ENCODE results near the gene A4GNT. TPM values are rescaled to one million over a fixed set of nuclear protein-coding genes. Genes with fewer than 3 reads are reported as not detected.
A peak's percentile ranks its signal among the peaks of the same experiment; 100 is the strongest.
"Not testable (repeated sequence)": the region's sequence is repeated elsewhere in the genome, so short reads cannot be mapped to it uniquely, and the experiment has no call there.

A4GNT gene
- total RNA-seq: not detected

DNA sequence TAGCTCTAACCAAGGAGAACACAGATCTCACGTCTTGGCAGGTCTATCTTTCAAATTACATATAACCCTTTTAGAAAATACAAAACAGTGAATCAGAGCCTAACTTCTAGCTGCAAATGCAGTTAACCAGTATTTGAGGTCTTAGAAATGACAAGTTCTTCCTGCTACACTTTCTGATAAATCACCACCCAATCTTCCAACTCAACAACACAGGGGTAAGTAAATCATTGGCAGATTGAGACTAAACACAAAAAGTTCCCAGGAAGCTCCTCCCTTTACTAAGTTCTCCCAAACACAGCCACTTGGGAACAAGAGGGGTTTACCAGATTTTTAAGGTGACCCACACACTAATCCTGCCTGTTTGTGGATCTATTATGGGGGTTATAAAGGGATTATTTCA, at the start of gene A4GNT:
TSS of gene A4GNT (minus strand) at position 152 of the 400 bp plus-strand sequence. CDS start 1,134 bp downstream, outside the sequence.
- DNase-seq: no peak

DNA sequence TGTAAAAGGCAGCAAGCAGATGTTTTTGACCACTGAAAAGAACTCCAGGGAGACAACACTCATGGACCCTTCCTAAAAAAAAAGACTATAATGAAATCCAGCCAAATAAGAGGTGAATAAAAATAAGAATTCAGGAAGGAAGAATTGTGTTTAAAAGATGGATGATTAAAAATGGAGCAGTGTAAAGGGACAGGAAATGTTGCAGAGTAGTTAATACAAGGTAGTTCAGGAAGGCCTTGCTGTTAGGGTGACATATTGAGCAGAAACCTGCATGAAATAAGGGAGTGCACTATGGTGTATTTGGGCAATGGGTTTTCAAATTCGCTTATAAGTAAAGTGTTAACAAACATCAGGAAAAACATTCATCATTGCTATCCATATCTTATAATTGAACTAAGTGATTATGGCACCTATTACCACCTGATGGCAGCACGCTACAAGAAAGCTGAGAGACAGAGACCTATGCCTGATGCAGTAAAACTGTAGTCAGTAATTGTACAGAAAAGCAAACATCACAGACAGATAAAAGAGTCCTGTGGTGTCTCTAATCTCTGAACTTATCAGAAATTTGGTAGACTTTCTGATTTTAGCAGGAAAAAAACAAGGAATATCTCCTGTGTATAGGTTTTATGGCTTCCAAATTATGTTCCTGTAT, 48.3 kb upstream of the A4GNT start:
- DNase-seq: peak; percentile 1

DNA sequence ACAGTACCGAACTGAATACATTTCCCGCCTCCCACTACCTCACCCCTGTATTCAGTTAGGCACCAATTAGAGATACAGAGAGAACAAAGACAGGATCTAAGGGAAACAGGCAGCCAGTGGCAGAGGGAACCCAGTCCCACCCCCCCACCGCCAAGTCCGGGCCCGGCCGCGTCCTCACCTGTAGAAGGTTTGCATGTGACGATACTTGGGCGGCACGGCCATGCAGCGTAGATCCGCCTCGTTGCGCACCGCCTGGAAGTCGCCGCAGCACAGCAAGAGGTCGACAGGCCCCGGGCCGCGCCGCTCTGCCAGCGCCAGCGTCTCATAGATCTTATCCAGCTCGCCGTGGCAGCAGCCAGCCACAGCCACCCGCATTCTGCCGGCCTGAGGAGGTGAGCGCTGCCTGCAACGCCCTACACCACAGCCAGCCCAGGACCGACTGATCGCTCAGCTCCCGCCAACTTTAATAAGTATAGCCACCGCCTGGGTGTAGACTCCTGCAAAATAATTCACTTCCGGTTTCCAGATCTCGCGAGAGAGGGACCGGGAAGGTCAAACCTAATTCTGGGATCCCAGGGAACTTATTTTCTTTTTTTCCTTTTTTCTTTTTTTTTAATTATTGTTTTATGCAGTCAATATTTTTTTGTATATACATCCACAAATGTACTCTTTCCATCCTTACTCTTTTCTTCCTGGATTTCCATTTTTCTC, 42.4 kb upstream of the A4GNT start, which contains the start of gene DBR1:
TSS of gene DBR1 (minus strand) at position 501 of the 711 bp plus-strand sequence. CDS start at position 375, 126 bp downstream.
- DNase-seq: peak; percentile 57

DNA sequence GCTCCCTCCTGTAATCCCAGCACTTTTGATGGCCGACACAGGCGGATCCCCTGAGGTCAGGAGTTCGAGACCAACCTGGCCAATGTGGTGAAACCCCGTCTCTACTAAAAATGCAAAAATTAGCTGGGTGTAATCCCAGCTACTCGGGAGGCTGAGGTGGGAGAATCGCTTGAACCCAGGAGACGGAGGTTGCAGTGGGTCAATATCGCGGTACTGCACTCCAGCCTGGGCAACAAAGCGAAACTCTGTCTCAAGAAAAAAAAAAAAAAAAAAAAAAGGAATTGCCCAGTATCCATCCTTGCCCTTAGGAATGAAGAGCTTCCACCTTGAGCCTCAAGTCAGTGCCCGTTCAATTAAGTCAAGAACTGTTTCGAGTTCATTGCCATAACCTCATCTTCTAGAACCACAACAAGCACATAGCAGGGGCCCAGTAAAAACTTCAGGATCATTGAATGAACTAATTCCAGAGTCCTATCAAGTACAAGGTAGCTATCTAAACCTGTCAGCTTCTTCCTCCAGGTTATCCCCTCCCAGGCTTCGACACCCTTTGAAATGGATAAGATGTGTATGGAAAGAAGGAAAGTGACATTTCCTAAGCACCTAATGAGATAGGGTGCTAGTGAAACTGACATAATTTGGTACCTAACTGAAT, 41.7 kb upstream of the A4GNT start:
- DNase-seq: no peak

DNA sequence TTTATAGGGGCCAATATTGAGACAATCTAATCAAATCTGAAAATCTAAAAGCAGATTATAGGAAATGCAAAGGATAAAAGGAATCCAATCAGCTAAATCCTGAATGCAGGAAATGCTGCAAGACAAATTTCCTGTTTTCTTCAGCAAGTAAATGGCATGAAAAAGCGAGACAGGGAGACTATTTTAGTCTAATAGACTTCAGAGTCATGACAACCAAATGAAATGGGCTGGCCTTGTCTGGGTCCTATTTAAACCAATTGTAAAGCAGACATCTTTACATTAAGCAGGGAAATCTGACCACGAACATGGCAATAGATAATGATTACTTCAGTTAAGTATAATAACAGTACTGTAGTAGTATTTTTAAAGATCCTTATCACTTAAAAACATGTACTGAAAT, 40.4 kb upstream of the A4GNT start:
- no peak for DNase-seq

DNA sequence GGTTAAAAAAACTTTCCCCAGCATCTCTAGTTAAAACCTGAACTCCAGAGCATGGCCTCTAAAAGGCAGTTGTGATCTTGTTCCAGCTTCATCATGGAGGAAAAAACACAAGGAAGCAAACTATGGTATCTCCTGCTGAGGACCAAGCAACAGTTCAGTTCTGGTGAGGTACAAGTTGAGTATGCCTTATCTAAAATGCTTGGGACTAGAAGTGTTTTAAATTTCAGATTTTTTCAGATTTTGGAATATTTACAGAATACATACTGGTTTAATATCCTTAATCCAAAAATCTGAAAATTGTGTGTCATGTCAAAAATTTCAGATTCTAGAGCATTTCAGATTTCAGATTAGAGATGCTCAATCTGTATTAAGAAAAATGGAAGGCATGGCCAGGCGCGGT, 32.9 kb upstream of the A4GNT start:
- DNase-seq: no peak

DNA sequence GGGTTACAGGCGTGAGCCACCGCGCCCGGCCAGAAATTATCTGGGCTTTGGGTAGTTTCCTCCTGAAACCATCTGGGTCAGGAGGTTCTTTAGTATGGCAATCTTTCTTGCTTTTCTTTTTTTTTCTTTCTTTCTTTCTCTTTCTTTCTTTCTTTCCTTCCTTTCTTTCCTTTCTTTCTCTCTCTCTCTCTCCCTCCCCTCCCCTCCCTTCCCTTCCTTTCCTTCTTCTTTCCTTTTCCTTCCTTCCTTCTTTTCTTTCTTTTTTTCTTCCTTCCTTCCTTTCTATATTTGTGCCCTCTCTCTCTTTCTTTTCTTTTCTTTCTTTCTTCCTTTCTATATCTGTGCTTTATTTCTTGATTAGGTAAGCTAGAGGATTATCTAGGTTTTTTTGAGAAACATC, 25.6 kb upstream of the A4GNT start:
- no peak for DNase-seq

DNA sequence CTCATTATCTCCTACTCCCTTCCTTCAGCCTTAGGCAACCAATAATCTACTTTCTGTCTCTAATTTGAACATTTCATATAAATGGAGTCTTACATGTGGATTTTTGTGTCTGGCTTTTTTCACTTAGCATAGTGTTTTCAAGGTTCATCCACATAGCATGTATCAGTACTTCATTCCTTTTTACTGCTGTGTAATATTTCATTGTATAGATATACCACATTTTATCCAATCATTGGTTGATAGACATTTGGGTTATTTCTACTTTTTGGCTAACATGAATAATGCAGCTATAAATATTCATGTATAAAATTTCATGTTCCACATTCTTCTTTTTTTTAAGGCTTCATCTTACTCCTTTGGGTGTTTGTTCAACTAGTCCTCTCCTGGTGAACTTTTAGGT, 22.3 kb upstream of the A4GNT start:
- DNase-seq: no peak

DNA sequence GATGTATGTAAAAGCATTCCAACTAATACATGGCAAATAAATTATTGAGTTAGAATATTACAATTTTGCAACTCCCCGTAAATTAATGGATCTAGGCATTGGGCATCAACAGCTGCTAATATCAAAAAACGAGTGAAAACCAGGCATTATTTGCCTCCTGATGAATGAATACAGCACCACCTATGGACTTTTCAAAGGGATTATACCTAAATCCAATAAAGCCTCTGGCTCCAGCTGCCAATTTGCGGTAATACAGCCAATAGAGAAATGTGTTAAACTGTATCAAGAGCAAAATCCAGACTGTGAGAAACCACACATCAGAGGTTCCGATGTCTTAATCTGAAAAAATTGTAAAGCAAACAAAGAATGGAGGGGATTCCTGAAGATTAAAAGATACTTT, 16.3 kb upstream of the A4GNT start:
- DNase-seq: no peak

DNA sequence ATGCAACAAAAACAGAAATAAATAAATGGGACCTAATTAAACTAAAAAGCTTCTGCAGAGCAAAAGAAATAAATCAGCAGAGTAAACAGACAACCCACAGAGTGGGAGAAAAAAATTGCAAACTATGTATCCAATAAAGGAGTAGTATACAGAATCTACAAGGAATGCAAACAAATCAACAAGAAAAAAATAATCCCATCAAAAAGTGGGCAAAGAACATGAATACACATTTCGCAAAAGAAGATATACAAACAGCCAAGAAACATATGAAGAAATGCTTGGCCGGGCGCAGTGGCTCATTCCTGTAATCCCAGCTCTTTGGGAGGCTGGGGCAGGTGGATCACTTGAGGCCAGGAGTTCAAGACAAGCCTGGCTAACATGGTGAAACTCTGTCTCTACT, 10.0 kb upstream of the A4GNT start:
- DNase-seq: not testable (repeated sequence)

DNA sequence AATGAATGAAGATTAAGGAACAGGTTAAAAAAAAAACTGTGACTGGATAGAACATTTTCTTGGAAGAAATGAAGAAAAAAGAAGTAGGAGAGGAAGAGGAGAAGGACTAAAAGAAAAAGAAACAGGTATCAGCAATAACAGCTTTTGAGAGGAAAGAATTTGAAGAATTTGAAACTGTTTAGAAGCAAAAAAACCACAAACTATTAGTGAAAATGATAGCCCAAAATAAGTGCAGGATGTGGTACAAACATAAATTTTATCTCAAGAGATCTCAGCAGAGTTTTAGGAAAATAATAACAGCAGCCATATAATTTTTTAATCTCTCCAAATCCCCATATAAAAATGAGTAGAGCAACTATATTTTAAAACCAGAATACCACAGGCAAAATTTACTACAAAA, 8.8 kb upstream of the A4GNT start:
- no peak for DNase-seq

DNA sequence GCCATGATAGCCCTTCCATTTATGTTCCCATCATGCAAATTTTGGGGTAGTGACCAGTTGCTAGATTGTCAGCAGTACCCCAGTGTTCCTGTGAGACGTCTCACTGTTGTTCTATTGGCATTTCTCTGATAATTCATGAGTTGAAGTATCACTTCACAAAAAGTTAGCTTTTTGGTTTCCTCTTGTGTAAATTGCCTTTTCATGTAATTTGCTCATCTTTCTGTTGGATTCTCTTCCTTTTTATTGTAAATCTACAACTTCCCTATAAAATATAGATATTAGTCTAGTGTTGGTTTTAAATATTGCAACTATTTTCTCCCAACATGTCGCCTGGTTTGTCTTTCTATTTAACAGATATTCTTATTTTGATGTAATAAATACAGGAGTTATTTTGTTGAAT, 7.5 kb upstream of the A4GNT start:
- no peak for DNase-seq

DNA sequence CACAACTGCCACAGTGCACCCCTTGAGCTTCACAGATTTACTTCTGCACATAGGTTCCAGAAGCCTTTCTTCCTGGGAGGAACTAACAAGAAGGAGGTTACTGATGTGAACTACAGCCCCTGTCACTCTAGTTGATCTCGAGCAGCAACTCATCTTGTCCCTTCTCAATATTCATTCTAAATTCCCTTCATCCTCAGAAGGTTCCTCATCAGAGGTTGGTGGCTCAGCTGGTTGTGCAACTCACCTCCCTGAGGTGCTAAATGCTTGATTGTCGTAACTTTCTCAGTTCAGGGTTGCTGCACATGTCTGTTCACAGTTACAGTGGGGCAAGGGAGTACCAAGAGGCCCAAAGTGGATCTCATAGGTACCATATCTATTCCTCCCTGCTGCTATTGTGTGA, 5.7 kb upstream of the A4GNT start:
- no peak for DNase-seq

DNA sequence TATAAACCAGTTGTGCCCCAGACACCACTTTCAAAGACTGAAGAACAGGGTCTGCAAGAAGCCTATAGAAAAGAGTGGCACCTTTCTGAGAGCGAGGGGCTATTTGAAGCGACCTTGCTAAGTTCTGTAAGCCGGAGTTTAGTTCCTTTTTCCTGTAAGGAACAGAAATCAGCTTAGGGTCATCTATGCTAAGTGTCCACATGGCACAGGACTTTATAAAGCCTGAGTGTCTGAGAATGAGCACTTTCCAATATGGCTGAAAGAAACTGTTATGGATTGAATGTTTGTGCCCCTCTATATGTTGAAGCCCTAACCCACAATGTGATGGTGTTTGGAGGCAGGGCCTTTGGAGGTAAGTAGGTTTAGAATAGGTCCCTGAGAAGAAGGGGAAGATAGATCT, 4.0 kb upstream of the A4GNT start:
- DNase-seq: no peak

DNA sequence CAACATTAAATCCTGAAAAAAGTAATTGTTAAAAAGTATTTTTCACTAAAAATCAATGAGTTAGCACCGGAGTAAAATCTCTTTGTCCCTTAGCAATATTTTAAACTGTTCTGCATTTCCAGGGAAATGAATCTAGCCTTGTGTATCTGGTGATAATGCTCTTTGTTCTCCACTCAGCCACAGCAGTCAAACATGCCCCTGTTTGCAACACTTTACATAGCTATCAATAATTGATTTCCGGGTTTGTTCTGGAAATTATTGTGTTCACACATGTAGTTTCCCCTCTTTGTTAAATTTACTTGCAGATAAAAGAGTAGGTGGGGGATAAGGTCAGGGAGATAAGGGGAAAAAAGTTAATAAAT, 3.6 kb upstream of the A4GNT start:
- no peak for DNase-seq

DNA sequence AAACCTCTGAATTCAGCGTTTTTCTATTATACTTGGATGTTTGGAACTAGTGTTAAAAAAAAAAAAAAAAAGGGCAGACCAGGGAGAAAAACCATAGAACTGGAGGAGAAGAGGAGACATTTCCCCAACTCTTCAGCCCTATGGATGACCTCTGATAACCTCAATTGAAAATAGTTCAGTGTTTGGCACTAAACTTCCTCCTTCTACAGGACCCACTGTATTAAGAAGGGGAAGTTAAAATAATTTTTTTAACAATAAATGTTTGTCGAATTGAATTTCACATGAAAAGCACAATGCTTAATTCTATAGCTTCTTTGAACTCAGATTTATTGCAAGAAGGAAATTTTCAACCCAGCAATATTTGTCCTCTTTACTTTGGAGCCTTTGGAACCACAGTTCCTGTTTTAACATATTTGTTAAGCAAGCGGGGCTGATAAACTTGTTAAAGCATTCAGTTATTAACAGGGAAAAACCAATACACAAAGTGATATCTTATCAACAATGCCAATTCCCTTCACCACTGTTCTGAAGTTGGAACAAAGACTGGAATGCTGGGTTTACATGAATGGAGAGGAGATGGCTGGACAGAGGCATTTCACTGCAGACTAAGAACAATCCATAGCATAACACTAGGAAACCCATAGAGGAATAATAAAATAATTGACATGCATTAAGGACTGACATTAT, 3.1 kb upstream of the A4GNT start:
- no peak for DNase-seq

DNA sequence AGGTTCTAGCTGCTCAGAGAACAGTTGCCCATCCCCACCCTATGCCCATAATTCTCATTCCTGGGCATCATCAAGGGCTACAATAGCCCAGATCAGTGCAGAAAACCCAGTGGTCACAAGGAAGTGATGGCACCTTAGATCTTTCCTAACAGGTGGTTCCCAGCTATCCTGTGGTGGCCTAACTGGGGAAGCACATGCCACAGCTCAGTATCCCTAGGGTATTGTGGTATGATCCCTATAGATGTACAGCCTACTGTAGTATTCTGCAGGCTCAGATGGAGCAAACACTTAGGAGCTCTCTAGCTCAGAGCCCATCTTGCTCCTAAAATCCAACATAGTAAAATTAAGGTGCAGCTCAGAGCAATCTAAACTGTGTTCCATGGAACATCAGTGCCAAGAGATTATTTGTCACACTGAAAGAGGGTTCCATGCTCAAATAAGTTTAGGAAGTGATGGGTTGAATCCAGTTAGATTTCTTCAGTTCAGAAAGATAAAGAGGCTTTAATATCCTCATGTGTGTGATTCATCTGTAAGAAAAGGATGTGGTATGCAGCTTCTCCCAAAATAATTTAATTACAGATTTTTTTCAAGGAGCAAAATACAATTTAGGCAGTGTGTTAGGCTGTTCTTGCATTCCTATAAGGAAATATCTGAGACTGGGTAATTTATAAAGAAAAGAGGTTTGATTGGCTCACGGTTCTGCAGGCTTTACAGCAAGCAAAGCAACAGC, 4.4 kb downstream of the A4GNT start:
- DNase-seq: no peak

DNA sequence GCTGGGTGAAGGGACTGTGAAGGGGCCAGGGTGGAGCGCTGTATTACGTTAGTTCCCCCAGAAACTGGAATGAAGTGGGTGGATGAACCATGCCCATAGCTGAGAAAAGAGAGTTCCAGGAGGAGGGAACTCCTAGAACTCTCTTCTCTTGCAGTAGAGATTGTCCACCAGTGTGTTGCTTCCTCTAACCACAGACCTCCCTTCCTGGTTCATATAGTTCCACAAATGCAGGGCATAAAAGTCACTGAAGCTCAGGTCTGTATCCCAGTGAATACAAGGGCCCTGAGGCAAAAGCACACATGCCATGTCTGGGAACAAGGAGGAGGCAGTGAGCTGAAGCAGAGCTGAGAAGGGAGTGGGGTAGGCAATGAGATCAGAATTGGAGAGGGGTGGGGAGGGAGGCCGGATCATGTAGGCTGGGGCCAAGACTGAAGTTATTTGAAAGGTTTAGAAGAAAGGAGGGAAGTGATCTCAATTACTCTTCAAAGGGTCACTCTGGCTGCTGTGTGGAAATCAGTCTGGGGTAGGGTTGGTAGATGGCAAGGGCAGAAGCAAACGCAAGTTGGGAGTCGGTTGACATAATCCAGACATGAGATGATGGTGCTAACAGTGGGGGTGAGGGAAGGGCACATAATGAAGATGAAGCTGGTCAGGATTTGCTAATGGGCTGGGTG, 6.5 kb downstream of the A4GNT start:
- DNase-seq: no peak

DNA sequence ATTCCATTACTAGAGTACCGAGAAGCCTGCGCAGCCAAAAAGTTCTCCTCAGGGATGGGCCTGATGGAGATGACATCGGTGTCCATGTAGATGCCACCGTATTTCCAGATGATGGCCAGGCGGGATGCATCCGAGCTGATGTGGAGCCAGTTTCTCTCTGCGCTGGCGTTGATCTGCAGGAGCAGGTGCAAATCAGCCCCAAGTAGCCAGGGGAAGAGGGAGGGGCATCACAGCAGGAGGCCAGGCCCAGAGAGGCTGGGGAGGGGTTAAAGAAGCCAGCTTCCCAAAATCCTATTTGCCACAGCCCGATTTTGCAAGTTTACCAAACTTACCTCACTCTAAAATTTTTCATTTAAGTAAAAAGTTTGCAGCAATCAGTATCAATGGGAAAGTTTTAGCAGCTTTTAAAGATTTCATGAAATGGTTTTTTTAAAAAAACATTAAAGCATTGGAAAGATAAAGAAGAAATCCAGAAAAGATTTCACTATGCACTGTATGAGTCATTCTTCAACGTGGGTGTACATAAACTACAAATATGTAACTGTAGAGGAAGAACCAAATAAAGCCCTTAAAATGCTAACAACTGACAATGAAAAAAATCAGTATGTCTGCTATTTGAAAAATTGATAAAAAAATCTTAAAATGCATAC, 7.4 kb downstream of the A4GNT start:
- no peak for DNase-seq

DNA sequence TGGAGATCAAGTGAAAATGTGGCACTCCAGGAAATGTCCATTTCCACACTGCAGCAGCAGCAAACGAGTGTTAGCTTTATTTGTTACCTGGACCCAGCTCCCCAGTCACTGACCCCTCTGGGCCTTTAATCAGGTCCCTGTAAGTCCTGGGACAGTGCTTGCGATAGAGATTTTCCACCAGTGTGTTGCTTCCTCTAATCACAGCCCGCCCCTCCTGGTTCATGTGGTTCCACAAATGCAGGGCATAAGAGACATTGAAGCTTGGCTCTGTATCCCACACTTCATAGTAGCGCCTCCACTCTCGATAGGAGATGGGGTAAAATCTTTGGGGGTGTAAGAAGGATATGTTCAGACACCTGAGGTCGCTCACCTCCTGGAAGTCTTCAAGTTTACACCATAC, 8.0 kb downstream of the A4GNT start:
- DNase-seq: no peak

DNA sequence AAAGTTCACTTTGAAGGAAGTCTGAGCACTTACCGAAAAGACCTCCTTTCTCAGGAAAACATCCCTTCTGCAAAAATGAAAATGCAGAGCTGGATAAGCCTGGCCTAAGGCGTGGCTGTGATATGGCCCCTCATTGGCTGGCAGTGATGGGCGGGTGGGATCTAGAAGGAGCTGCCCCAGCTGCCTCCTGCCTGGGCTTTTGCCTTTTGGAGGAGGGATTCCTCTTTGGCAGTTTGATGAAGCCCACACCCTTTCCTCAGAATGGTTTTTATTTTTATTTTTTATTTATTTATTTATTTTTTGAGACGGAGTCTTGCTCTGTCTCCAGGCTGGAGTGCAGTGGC, 12.8 kb downstream of the A4GNT start:
- no peak for DNase-seq

All from skin of body (tissue), 2 donors.